Activated T-cell treated with anti-CD3 and anti-CD28 coated beads for 48 hours (primary cell): ENCODE measurements around the gene HAPLN3.

Experiments used
- DNase-seq: peaks from one replicate; pipeline ENCODE4 v3.0.0-alpha.2; 2020; ENCODE audit warnings: low read depth

Gene HAPLN3

DNA sequence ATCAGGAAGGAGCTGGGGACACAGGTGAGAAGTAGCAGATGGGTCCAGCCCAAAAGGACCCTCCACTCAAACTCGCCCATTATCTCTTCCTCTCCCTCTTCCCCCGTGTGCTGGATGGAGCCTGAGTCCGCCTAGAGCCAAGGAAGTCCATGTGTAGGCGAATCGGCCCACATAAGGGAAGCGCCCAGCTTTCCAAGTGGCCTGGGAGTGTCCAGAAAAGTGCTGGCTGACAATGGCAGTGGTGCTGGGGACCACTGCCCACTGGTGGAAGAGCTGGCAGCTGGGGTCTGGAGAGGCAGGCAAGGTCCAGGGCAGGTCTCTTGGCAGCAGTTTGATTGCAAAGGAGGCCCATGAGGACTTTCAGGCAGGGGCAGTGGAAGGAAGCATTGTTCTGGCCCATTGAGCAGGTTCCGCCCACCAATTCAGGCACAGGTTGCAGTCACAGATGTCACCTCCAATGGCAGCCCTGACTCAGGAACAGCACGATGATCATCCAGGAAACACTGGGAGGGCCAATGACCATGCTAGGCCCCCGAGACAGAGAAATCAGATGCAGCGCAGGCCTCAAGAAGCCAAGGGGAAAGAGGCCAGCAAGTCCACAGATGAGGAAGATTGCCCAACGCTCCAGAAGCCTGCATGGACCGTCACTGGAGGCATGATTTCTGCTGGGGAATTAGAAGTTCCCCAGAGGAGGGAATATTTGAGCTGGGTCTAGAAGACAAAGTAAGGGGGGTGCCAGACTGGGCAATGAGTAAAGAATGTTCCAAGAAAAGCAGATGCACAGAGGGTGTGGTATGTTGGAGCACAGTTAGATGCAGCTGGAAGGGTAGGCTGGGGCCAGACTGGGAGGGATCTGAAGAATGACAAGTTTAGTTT is 14.8 kb upstream of the HAPLN3 start:
- no peak for DNase-seq

DNA sequence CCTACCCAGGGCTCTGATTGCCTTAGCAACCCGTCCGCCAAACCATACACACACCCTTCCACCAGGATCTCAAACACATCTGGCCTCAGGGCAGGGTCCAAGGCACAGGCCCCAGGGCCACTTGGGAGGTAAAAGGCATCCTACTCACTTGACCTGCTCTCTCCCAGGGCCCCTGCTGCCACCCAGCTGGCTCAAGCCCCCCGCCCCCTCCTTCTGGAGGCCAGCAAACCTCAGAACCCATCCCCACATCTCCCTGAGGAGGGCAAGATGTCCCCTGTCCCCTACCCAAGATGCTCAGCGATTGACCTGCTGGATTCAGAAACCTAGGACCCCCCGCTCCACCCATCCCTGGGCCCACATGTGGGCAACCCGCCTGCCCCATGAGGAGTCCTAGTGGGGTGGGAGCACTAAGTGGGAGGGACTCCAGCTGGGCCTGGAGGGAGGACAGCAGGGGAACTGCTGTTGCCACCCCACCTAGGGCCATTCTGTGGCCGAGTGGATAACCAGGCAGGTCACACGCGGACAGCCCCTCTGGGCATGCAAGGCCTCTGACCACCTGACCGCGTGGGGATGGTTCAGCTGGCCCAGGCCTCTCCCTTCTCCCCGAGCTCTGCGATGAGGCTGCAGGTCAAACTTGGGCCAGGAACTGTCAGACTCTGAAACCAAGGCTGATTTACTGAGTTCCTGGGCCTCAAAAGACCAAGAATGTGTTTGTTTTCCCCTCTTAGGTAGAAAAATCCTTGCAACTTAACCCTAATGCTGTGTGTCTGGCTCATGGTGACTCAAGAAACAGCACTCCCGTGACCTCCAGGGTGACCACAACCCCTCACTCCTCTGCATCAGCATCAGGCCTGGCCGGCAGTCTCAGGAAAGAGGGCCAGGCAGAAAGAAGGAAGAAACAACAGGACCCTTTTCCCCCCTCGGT is 13.6 kb upstream of the HAPLN3 start:
- no peak for DNase-seq

- DNase-seq: no peak
Observed at GRCh38 chr15:88908123-88908522, 12.8 kb upstream of the HAPLN3 start.

- DNase-seq: no peak
Observed at GRCh38 chr15:88907111-88907510, 11.8 kb upstream of the HAPLN3 start.

DNA sequence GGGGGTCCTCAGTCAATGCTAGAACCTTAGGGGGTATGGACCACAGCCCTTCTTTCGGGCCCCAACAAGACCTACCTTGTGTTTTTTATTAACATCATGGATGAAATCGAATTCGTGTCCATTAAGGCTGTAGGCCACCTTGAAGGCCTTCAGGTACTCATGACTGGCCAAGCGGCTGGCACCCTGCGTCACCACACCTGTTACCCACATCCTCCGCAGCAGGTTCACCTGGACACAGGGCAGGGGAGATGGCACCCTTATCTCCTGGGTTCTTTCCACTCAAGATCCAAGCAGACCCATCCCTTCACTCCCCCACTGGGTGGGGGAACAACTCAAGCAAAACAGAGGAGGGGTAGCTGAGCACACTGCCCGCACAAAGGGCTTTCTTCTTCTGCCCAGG is 11.2 kb upstream of the HAPLN3 start:
- no peak for DNase-seq

DNA sequence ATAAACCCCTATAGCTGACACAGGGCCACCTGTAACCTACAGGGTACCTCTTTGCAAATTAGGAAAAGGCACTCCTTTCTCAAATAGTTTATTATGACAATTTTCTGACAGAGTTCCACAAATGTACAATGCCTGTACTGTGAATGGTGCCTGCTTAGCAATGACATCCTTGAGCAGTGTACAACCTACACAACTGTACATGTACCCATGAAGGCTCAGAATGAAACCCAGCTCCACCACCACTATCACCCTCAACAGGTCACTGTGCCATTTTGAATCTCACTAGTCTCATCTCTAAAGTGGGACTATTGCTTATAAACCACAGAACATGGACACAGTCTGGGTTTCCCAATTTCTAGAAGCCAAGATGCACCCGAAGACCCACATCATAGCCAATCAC is 10.8 kb upstream of the HAPLN3 start:
- no peak for DNase-seq

- no peak for DNase-seq
Observed at GRCh38 chr15:88905576-88905975, 10.2 kb upstream of the HAPLN3 start.

DNA sequence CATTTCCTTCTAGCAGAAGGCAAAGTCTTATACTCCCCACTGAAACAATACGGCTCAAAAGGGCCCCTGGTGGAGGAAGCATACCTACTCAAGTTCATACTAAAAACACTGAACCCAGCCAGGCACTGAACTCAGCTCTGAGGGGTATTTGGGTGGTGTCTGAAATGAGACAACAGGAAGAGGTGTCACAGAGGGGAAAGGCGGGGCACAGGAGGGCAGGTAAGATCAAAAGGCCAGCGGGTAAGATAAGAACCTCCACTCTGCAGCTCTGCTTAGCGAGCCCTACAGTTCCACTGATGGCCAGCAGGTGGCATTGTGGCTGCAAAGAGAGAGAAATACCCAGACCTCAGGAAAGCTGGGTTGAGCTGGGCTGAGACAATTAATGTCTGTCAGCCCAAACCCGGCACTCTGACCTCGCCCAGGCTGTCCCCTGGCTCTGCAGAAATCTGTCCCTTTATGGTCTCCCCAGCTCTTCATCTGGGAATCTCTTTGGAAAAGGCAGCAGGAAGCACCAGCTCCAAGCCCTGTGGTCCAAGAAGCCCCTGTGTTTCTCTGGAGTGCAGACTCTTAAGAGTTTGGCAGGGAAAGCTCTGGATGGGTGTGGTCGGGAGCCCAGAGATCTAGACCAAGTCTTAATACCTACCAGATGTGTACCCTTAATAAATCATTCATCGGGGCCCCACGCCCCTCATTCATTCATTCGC is 9.4 kb upstream of the HAPLN3 start:
- DNase-seq: peak; percentile 85

DNA sequence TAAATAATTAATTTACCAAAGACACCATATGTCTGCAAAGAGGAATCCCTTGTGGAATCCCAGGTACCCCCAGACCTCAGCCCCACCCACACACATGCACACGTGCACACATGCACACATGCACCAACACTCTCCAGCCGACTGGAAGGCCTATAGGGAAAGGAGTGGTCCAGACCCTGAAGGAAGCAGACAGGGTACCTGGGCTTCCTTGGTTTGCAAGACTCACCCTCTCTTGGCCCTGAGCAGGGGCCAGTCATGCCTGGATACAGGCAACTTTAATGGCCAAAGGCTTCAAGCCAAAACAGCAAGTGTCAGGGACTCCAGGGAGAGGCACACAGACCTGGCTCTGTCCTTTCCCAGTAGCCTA is 8.9 kb upstream of the HAPLN3 start:
- no peak for DNase-seq

- DNase-seq: no peak
Observed at GRCh38 chr15:88902846-88903245, 7.5 kb upstream of the HAPLN3 start.

DNA sequence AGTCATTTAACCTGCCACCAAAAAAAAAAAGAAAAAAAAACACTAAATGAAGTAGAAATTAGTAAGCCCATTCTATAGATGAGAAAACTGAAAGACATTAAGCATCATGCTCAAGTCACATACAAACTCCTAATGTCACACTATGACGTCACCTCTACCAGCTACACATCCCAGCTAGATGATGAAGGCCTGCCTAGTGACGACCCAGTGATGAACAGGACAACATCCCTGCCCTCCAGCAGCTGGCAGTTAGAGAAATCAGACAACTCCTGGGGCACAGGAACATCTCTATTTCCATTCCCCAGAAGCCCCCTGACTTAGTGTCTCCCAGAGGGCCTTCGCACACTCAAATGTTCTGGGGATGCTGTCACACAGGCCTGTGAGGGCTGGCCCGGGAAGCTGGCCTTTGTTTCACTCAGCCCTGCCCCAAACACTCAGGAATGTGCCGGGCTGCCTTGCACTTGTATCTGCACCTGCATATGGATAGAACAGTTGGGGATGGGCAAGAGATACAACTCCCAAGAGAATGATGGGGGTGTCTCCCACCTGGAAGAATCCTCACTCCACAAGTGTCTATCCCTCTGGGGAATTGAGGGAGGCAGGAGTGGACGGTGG is 7.0 kb upstream of the HAPLN3 start:
- no peak for DNase-seq

DNA sequence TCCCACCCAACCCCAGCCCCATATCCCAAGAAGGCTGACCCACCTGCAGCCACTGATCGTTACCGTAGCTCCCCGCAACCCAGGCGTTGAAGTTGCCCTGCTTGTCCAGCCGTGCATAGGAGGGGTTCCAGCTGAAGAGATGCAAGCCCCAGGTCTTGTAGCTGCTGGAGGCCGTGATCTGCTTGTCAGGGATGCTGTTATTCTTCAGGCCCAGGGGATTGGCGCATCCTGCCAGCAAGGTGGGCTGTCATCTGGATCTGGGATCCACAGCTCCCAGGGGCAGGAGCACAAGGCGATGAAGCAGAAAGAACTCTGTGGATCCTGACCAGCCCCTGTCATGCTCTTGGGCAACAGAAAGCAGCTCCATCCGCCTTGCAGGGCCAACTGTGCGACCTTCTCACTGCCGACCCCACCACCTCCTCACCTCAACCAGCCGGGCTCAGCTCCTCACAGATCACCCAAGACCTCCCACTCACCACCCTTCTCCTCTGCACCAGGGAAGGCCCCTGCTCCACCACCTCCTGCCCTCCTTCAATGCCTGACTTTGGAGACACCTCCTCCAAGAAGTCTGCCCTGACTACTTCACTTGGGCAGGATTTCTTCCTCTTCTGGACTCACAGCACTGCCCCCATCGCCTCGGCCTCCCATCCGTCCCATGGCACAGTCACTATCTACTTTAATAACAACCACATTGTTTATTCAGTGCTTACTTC is 6.3 kb upstream of the HAPLN3 start:
- no peak for DNase-seq

GRCh38 chr15:88900982-88901418 is 5.7 kb upstream of the HAPLN3 start:
- no peak for DNase-seq

DNA sequence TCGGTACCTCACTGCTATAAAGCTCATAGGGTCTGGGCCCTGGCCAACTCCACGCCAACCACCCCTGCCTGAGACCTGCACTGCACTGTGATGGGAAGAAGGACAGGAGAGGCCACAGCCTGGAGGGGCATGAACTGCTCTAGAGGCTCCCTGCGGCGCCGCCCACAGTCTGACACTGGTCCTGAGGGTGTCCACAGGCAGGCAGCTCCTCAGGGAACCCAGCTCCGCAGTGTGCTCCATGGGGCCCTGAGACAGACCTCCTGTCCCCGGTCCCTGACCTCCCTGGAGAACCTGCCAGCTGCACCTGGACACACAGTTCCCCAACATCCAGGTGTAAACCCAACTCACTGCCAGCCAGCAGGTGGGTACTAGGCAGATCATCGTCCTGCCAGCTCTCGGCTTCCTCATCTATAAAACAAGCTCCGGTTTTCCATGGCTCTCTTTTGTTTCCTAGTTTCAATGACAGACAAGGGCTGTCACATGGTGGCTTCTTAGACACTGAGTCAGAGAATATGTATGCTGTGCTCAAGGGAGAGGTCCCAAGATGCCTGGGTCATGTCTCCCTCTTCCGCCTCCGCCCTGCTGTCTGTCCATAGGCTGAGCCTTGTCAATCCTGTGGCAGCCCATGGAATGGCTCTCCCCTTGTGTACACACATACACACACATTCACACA is 5.1 kb upstream of the HAPLN3 start:
- no peak for DNase-seq

DNA sequence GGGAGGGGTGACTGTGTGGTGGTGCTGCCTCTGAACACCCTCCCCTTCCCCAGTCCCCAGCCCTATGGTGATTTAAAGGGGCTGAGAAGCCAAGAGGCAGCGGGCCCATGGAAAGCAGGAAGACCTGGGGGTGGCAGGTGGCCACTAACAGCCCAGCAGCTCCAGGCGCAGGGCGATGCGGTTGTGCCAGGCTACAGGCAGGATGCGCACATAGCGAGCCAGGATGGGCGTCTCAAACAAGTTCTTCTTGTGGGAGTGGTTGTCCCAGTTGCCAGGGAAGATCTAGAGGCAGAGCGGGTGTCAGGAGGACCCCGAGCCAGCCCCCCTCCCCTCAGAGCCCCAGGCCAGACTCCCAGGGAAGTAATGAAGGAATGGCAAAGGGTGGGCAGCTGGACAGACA is 3.9 kb upstream of the HAPLN3 start:
- no peak for DNase-seq

DNA sequence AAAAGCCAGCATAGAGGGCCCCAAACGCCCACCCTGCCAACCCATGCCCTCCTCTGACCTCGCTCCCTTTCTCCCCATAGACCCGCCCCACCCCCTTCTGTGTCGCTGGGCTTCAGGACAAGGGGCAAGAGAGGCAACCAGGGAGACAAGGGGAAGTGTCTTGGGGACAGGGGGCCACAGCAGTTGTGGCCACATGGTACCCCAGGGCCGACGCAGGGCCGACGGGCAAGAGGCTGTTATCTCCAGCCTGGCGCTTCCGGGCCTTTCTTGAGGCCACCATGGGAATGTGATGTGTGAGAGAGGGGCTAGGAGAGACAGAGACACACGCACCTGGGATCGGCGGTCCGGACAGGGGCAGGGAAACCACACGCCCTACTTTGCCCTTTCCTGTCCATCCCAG is 3.4 kb upstream of the HAPLN3 start:
- no peak for DNase-seq

DNA sequence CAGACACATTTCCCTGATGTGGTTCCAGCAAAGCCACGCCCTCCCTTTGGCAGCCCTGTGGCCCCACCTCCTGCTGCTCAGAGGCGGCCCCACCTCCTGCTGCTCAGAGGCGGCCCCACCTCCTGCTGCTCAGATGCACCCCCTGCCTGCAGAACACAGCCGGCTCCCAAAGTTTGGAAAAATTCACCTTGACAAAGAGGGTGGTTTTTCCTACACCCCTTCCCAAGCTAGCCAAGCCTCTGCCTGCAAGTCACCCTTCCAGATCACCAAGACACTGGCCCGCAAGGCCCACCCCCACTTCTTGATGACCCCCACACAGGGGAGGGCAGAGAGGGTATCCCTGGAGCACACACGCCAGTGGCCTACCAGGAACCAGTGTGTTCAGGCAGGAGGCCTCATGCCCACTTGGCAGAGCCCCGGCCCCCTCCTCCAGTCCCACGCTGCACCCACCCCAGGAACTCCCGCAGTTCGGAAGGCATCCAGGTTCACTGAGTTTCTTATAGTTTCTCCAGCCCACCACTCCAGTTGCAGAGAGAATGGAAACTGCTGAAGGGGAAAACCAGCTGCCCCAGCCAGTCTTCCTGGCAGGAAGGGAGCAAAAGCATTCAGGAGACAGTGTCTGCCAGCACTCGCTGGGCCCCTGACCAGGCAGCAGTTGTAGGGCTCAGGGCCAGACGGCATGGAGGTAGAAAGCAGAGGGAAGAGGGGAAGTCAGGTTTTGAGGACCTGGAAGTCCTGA is 2.3 kb upstream of the HAPLN3 start:
- DNase-seq: peak; percentile 78

GRCh38 chr15:88897142-88897455 is 1.8 kb upstream of the HAPLN3 start:
- no peak for DNase-seq

DNA sequence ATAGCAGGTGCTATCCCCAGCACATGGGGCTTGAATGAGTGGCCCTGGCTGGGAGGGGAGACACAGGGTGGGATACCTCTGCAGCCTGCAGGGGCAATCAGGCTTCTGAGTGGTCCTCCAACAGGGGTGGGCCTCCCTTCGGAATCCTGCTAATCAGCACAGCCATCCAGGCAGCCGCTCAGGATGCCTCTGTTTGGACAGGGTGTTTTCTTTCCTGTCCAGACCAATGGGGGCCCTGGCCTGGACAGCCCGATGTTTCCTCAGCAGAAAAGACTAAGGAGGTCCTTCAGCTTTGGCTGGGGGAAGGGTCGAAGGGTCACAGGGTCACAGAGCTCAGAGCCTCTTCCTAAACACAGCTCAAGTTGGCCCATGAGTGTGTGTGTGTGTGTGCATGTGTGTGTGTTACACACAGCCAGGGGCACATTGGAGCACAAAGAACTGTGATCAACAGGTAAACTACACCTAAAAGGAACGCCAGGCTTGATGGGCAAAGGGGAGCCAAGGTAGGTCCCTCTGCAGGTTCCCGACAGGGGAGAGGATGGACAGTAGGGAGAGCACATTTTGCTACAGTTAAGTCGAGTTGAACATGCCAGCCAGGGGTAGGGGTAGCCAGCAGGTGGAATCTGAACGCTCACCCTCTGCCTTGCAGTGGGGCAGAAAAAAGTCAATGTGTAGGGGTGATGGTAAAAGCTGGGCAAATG is 1.1 kb upstream of the HAPLN3 start:
- no peak for DNase-seq
